Astrocyte of the cerebellum (primary cell): ENCODE data around the gene CT55.

Experiments used
- DNase-seq: peaks from one replicate; pipeline ENCODE4 v3.0.0-alpha.2; 2011; ENCODE audit warnings: low read depth
- H3K4me3 ChIP-seq: 2 replicates; pipeline ENCODE4 v1.5.1; 2011; ENCODE audit warnings: mild to moderate bottlenecking, low read depth, low read length, moderate library complexity
- CTCF ChIP-seq: IDR thresholded peaks from 2 replicates; pipeline ENCODE4 v1.5.1; 2012; ENCODE audit warnings: low read length, low read depth, moderate library complexity, mild to moderate bottlenecking; ENCODE audit errors: missing control alignments
- in situ Hi-C: cut with HindIII; loops from 2 replicates; pipeline ENCODE4 v1.10.0; 2017; ENCODE audit warnings: low sequenced_read_pairs

CT55 gene

GRCh38 chrX:135114392-135114791 is 56.8 kb downstream of the CT55 start:
- in situ Hi-C loops: no loop called here
- DNase-seq: no peak
- TF ChIP-seq CTCF: no peak
- H3K4me3 ChIP-seq: no peak overlapping the region

GRCh38 chrX:135112743-135113142 is 58.5 kb downstream of the CT55 start:
- no peak for TF ChIP-seq CTCF
- no peak overlapping the region for H3K4me3 ChIP-seq
- no peak for DNase-seq
- in situ Hi-C loops: no loop called here

GRCh38 chrX:135112096-135112729 is 59.0 kb downstream of the CT55 start:
- H3K4me3 ChIP-seq: no peak overlapping the region
- DNase-seq: peak; percentile 6
- peak; percentile 76 for TF ChIP-seq CTCF
- in situ Hi-C loops: no loop called here

GRCh38 chrX:135109554-135109953 is 61.6 kb downstream of the CT55 start:
- in situ Hi-C loops: no loop called here
- no peak for DNase-seq
- TF ChIP-seq CTCF: no peak
- H3K4me3 ChIP-seq: no peak overlapping the region
